Adrenal gland (tissue), 5 donors: ENCODE results near the gene TMEM26.

Experiments
- POLR2A ChIP-seq, 2 donors: fragments of 450-650 bp; IDR thresholded peaks; one replicate each; pipeline ENCODE4 v1.6.1; 2017; ENCODE audit warnings: antibody characterized with exemption in 2 of 2, mild to moderate bottlenecking in 2 of 2, moderate library complexity in 1 of 2
- TF ChIP-seq, protein P1 (sequence below), 6 experiments: fragments of 450-650 bp in 4 of 6; fragments of 200-600 bp in 2 of 6; sonication (generic) in 1 of 6; IDR thresholded peaks; 1 replicate in 5 of 6; 2 replicates in 1 of 6; pipeline versions ENCODE4 v1.5.1 to v1.8.0; 2016 to 2021; ENCODE audit warnings: antibody characterized with exemption in 6 of 6, mild to moderate bottlenecking in 2 of 6, moderate library complexity in 1 of 6
- donor health status: DM: no; HTN: no; CAD: no.

DNA sequence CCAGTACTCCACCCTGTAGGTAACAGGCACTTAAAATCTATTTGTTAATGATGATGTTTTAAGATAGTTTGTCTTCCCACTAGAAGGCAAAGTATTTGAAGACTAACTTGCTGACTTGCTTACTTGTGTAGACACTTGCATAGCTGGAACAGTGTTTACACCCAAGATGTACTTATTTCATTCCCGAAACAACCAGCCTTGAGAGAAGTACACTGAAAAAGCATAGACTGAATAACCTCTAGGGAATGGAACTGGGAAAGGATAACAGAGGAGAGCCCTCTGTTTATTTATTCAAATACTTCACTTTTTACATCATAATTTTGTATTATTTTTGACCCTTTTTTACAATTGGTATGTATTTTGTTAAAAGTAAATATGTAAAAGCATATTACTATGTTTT lies 33.1 kb upstream of the TMEM26 start:
- TF ChIP-seq, protein P1, sequence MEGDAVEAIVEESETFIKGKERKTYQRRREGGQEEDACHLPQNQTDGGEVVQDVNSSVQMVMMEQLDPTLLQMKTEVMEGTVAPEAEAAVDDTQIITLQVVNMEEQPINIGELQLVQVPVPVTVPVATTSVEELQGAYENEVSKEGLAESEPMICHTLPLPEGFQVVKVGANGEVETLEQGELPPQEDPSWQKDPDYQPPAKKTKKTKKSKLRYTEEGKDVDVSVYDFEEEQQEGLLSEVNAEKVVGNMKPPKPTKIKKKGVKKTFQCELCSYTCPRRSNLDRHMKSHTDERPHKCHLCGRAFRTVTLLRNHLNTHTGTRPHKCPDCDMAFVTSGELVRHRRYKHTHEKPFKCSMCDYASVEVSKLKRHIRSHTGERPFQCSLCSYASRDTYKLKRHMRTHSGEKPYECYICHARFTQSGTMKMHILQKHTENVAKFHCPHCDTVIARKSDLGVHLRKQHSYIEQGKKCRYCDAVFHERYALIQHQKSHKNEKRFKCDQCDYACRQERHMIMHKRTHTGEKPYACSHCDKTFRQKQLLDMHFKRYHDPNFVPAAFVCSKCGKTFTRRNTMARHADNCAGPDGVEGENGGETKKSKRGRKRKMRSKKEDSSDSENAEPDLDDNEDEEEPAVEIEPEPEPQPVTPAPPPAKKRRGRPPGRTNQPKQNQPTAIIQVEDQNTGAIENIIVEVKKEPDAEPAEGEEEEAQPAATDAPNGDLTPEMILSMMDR (IDR thresholded peaks at IDR 0.05) = no peak
- no peak for TF ChIP-seq POLR2A (IDR thresholded peaks at IDR 0.05)
